SK-N-SH (cell line): Measurements from ENCODE around the gene MACROD2. TPM values are rescaled to one million over a fixed set of nuclear protein-coding genes. Genes with fewer than 3 reads are reported as not detected.

ENCODE experiments used
- CTCF ChIA-PET: fragments of 300-600, 350-600 bp; formaldehyde crosslinking; extraction: SDS; loops from one replicate; lab custom pipeline; 2021; lab: Yijun Ruan, JAX
- POLR2A ChIA-PET: fragments of 350-600 bp; sonication (Branson Sonifier 250); formaldehyde crosslinking; extraction: SDS; loops from one replicate; lab custom pipeline; 2020; ENCODE audit warnings: antibody characterized with exemption, inconsistent platforms; lab: Yijun Ruan, JAX
- DNase-seq: peaks from one replicate; pipeline ENCODE4 v3.0.0; 2012
- H2AFZ ChIP-seq: fragments of 200-600 bp; sonication (generic); 2 replicates; pipeline ENCODE4 v1.8.1; 2016; ENCODE audit warnings: antibody characterized with exemption, mild to moderate bottlenecking, low read depth
- H3F3A ChIP-seq: fragments of 200-600 bp; sonication (generic); replicated peaks from 2 replicates; pipeline ENCODE3; 2016; ENCODE audit warnings: antibody characterized with exemption, mild to moderate bottlenecking; ENCODE audit not compliant: insufficient read depth
- H3K27ac ChIP-seq, 2 experiments: fragments of 200-500 bp in 1 of 2; fragments of 200-600 bp in 1 of 2; sonication (Bioruptor generic) in 1 of 2; sonication (generic), shearing (Covaris generic) in 1 of 2; 2 replicates each; pipeline versions ENCODE4 v1.5.1 to v1.6.1; 2014 to 2016; ENCODE audit warnings: low read depth in 2 of 2, inconsistent platforms in 1 of 2, low read length in 1 of 2, mild to moderate bottlenecking in 1 of 2, mixed read lengths in 1 of 2
- H3K27me3 ChIP-seq: fragments of 200-600 bp; sonication (generic), shearing (Covaris generic); 2 replicates; pipeline ENCODE4 v1.6.1; 2016; ENCODE audit warnings: mixed run types; ENCODE audit not compliant: insufficient read depth
- H3K36me3 ChIP-seq, 2 experiments: fragments of 200-500 bp in 1 of 2; fragments of 200-600 bp in 1 of 2; sonication (Bioruptor generic) in 1 of 2; sonication (generic) in 1 of 2; replicated peaks in 1 of 2; 2 replicates each; pipeline versions ENCODE3 to v1.5.1; 2014 to 2016; ENCODE audit warnings: low read length in 1 of 2, mild to moderate bottlenecking in 1 of 2; ENCODE audit not compliant: insufficient read depth in 2 of 2, control insufficient read depth in 1 of 2
- H3K4me1 ChIP-seq, 2 experiments: fragments of 200-500 bp in 1 of 2; fragments of 200-600 bp in 1 of 2; sonication (Bioruptor generic) in 1 of 2; sonication (generic), shearing (Covaris generic) in 1 of 2; 2 replicates each; pipeline versions ENCODE4 v1.5.1 to v1.6.1; 2014 to 2016; ENCODE audit warnings: low read depth in 1 of 2, low read length in 1 of 2, mixed run types in 1 of 2; ENCODE audit not compliant: insufficient read depth in 2 of 2, control insufficient read depth in 1 of 2
- H3K4me2 ChIP-seq: fragments of 200-600 bp; sonication (generic), shearing (Covaris generic); 2 replicates; pipeline ENCODE4 v1.6.1; 2017; ENCODE audit warnings: mixed run types
- H3K4me3 ChIP-seq, 2 experiments: fragments of 200-500 bp in 1 of 2; fragments of 200-600 bp in 1 of 2; sonication (Bioruptor generic) in 1 of 2; sonication (generic), shearing (Covaris generic) in 1 of 2; 2 replicates each; pipeline versions ENCODE4 v1.5.1 to v1.8.1; 2014 to 2016; ENCODE audit warnings: low read depth in 2 of 2, inconsistent platforms in 1 of 2, low read length in 1 of 2, mild to moderate bottlenecking in 1 of 2, mixed read lengths in 1 of 2, moderate library complexity in 1 of 2
- H3K79me2 ChIP-seq: fragments of 200-600 bp; sonication (generic); 2 replicates; pipeline ENCODE4 v1.8.1; 2017; ENCODE audit warnings: mild to moderate bottlenecking; ENCODE audit not compliant: insufficient read depth
- H3K9ac ChIP-seq: fragments of 200-600 bp; sonication (generic); 2 replicates; pipeline ENCODE4 v1.6.1; 2017; ENCODE audit warnings: mixed run types
- H3K9me2 ChIP-seq: fragments of 200-600 bp; sonication (generic); 2 replicates; pipeline ENCODE4 v1.6.1; 2017; ENCODE audit warnings: mixed run types
- H3K9me3 ChIP-seq: fragments of 200-600 bp; sonication (generic); 2 replicates; pipeline ENCODE4 v1.6.1; 2017; ENCODE audit warnings: mixed run types, mild to moderate bottlenecking, moderate library complexity
- H4K20me1 ChIP-seq: fragments of 200-600 bp; sonication (generic); 2 replicates; pipeline ENCODE4 v1.6.1; 2017; ENCODE audit warnings: mild to moderate bottlenecking, mixed run types; ENCODE audit not compliant: insufficient read depth
- CTCF ChIP-seq: fragments of 200-600 bp; sonication (generic); IDR thresholded peaks from 2 replicates; pipeline ENCODE4 v1.6.1; 2017; ENCODE audit warnings: antibody characterized with exemption, mild to moderate bottlenecking, moderate library complexity
- ELF1 ChIP-seq: IDR thresholded peaks from 2 replicates; pipeline ENCODE4 v1.4.0; 2012
- EZH2phosphoT487 ChIP-seq: fragments of 200-600 bp; sonication (generic); IDR thresholded peaks from 2 replicates; pipeline ENCODE4 v1.6.1; 2017; ENCODE audit warnings: low read depth, mixed run types, mild to moderate bottlenecking, antibody characterized with exemption, moderate library complexity, borderline replicate concordance
- FOXJ3 ChIP-seq: sonication (generic); formaldehyde crosslinking; IDR thresholded peaks from 2 replicates; pipeline ENCODE4 v1.5.1; 2020; ENCODE audit warnings: mild to moderate bottlenecking, missing genetic modification reagents
- FOXM1 ChIP-seq: IDR thresholded peaks from 2 replicates; pipeline ENCODE4 v1.4.0; 2012; ENCODE audit warnings: low read depth, mild to moderate bottlenecking
- SMC3 ChIP-seq: IDR thresholded peaks from 2 replicates; pipeline ENCODE4 v1.6.1; 2012; ENCODE audit warnings: low read depth, low read length, improper control_type of control experiment
- USF2 ChIP-seq: fragments of 150-350 bp; IDR thresholded peaks from 2 replicates; pipeline ENCODE4 v1.6.1; 2017; ENCODE audit warnings: antibody characterized with exemption, low read length, low read depth, borderline replicate concordance
- WGBS: methylation state at CpG from one replicate; pipeline ENCODE4 v1.1.6; 2017; ENCODE audit warnings: low lambda C conversion rate; 5-methylcytosine and 5-hydroxymethylcytosine counted together
- polyA plus RNA-seq, 3 experiments: library from polyadenylated mRNA; depleted of rRNA; stranded (reverse); fragments of >200 nt; gene quantifications; 2 replicates each; pipeline ENCODE4 v1.2.3, GENCODE V29; 2012
- TF ChIP-seq, protein P1 (sequence below): fragments of 150-350 bp; IDR thresholded peaks from 2 replicates; pipeline ENCODE4 v1.6.1; 2016; ENCODE audit warnings: mild to moderate bottlenecking, low read depth, low read length

The MACROD2 gene
- polyA plus RNA-seq, 1 of the 3 experiments (the other 2 are of a cell fraction) = 0.33 TPM

GRCh38 chr20:15594158-15594695, 1598.9 kb downstream of the MACROD2 start (continued):
- TF ChIP-seq CTCF (no peak), USF2 (no peak), FOXM1 (no peak), ELF1 (no peak)
- TF ChIP-seq, all 33 proteins: peak for 0

DNA sequence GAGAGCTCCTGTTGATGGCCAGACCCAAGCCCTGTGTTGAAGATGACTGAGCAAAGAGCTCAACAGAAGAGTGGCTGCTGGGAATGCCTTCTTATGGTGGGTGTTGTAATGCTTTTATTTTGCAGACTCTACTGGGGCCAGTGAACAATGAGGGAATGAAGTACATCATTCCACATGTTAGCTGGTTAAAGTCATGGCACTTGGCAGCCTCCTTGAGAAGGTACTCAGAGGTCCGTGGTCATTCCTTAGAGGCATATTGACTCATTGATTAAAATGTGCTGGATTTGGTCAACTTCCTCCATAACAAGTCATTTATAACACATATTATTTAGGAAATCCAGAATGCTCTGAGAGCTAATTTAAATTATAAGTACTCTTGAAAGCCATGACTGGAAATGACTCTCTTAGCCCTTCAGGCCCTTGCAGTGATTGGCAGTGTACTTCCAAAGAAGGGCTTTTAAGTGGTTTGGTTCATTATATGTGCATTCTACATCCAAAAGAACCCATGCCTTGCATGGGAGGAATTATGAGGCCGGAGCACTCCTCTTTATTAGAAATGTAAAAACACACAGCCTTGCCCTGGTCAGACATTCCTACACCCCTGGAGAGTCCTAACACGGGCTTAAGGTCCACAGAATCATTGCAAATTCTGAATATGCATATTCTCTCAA, 1601.0 kb downstream of the MACROD2 start:
- CTCF ChIA-PET = no interaction called here
- no peak for TF ChIP-seq FOXJ3 (CRISPR knock-in tag)
- TF ChIP-seq CTCF = no peak
- no peak for TF ChIP-seq SMC3
- TF ChIP-seq EZH2phosphoT487 = no peak
- TF ChIP-seq, protein P1, sequence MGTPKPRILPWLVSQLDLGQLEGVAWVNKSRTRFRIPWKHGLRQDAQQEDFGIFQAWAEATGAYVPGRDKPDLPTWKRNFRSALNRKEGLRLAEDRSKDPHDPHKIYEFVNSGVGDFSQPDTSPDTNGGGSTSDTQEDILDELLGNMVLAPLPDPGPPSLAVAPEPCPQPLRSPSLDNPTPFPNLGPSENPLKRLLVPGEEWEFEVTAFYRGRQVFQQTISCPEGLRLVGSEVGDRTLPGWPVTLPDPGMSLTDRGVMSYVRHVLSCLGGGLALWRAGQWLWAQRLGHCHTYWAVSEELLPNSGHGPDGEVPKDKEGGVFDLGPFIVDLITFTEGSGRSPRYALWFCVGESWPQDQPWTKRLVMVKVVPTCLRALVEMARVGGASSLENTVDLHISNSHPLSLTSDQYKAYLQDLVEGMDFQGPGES = no peak
- TF ChIP-seq, all 33 proteins: peak for 0
- H3K4me1 ChIP-seq = peaks cover 0 to 4% of the 10 kb centered on the region in 2 experiments; a peak in 2 of 4 replicates
- H3K9me2 ChIP-seq = no peaks in the 10 kb centered on the region
- no peak overlapping the region for H3K9ac ChIP-seq
- H4K20me1 ChIP-seq = no peaks in the 10 kb centered on the region
- DNase-seq = no peak
- H3K79me2 ChIP-seq = no peaks in the 10 kb centered on the region
- H3K4me2 ChIP-seq = no peak overlapping the region
- no peak overlapping the region for H2AFZ ChIP-seq
- no peaks in the 10 kb centered on the region for H3K36me3 ChIP-seq
- H3K27me3 ChIP-seq = no peaks in the 10 kb centered on the region
- H3F3A ChIP-seq = no peaks in the 10 kb centered on the region
- H3K4me3 ChIP-seq = no peak overlapping the region
- WGBS = 24% methylated on average over 3 of the region's 3 CpGs
- POLR2A ChIA-PET = no interaction called here
- H3K27ac ChIP-seq = no peak overlapping the region
- H3K9me3 ChIP-seq = no peaks in the 10 kb centered on the region
